Colonic mucosa (tissue), 4 donors: ENCODE data around the gene MAPK1. TPM values are rescaled to one million over a fixed set of nuclear protein-coding genes. Genes with fewer than 3 reads are reported as not detected.
"Not testable (repeated sequence)": the region's sequence is repeated elsewhere in the genome, so short reads cannot be mapped to it uniquely, and the experiment has no call there.

Experiments
- DNase-seq: peaks from one replicate; pipeline ENCODE4 v3.0.0-alpha.2; 2020
- H3K27ac ChIP-seq: fragments of 200-600 bp; one replicate; pipeline ENCODE4 v1.8.0; 2021
- H3K27me3 ChIP-seq: fragments of 200-600 bp; one replicate; pipeline ENCODE4 v1.8.0; 2021
- H3K36me3 ChIP-seq: fragments of 200-600 bp; one replicate; pipeline ENCODE4 v1.8.0; 2021
- H3K4me1 ChIP-seq: fragments of 200-600 bp; one replicate; pipeline ENCODE4 v1.8.0; 2021; ENCODE audit warnings: mild to moderate bottlenecking
- H3K4me3 ChIP-seq: fragments of 200-600 bp; one replicate; pipeline ENCODE4 v1.8.0; 2021
- H3K9ac ChIP-seq, 2 donors: one replicate each; pipeline ENCODE4 v1.7.0; 2013; ENCODE audit warnings: control low read depth in 2 of 2, low read depth in 2 of 2, low read length in 2 of 2
- H3K9me3 ChIP-seq: fragments of 200-600 bp; one replicate; pipeline ENCODE4 v1.8.0; 2021
- intact Hi-C: fragments of 100-400 bp; cut with DNase I; formaldehyde crosslinking; loops from one replicate; pipeline ENCODE4 v1.14.1; 2022
- total RNA-seq, 2 donors: library from RNA; stranded (reverse); fragmentation: NEBNext Ultra II Directional in 1 of 2; extraction: Animal tissue kit (Norgen Biotek cat#: 25700) in 1 of 2; gene quantifications; one replicate each; pipeline ENCODE4 v1.2.1, GENCODE V29; 2021
- TF ChIP-seq, protein P1 (sequence below): fragments of 200-600 bp; IDR thresholded peaks from one replicate; pipeline ENCODE4 v1.8.0; 2022; ENCODE audit warnings: antibody characterized with exemption, mild to moderate bottlenecking
- donor health status: healthy.
- donor health status: DM: no; HTN: no; CAD: no.
- donor health status: DM: no; HTN: no; CAD: no.

Gene MAPK1
- total RNA-seq, 2 donors from 2014 or later: 140 to 147 TPM

DNA sequence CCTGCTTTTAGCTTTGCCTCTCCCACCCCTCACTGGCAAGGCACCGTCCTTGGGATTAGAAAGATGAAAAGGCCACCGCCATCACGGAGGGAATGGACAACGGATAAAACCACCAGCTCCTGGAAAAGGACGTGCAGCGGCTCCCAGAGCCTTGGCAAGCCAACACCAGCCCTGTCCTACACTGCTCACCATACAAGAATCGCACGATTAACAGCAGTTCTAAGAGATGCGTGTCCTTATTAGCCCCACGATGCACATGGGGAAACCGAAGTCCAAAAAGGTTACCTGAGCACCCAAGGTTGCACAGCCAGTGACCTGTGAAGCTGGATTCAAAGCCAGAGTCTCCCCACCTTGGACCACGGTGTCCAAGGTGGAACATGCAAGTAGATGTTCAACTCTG is 139.2 kb downstream of the MAPK1 start:
- Histone ChIP-seq H3K9ac (no peak overlapping the region), H3K4me3 (no peak overlapping the region), H3K27me3 (no peaks in the 10 kb centered on the region), H3K27ac (no peak overlapping the region), H3K36me3 (no peaks in the 10 kb centered on the region), H3K9me3 (no peaks in the 10 kb centered on the region), H3K4me1 (no peaks in the 10 kb centered on the region)
- TF ChIP-seq, protein P1, sequence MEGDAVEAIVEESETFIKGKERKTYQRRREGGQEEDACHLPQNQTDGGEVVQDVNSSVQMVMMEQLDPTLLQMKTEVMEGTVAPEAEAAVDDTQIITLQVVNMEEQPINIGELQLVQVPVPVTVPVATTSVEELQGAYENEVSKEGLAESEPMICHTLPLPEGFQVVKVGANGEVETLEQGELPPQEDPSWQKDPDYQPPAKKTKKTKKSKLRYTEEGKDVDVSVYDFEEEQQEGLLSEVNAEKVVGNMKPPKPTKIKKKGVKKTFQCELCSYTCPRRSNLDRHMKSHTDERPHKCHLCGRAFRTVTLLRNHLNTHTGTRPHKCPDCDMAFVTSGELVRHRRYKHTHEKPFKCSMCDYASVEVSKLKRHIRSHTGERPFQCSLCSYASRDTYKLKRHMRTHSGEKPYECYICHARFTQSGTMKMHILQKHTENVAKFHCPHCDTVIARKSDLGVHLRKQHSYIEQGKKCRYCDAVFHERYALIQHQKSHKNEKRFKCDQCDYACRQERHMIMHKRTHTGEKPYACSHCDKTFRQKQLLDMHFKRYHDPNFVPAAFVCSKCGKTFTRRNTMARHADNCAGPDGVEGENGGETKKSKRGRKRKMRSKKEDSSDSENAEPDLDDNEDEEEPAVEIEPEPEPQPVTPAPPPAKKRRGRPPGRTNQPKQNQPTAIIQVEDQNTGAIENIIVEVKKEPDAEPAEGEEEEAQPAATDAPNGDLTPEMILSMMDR: no peak
- intact Hi-C loops: no loop called here
- no peak for DNase-seq

DNA sequence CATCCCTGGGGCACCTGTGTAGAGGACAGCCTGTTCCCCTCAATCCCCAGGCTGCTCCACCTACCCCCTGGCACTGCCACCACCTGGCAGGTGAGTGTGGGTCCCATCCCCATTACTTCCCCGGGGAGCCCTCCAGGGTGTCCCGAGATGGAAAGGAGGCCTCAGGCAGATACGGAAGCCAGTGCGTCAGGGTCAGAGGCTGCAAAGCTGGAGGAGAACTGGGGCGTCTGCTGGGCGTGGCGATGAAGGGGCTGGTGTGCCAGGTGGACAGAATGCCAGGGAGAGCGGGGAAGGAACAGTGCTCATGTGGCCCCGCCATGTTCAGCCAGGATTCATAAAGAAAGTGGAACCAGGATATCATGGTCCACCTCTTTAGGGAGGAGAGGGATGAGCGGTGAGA is 139.7 kb downstream of the MAPK1 start:
- no peak overlapping the region for H3K27ac ChIP-seq

DNA sequence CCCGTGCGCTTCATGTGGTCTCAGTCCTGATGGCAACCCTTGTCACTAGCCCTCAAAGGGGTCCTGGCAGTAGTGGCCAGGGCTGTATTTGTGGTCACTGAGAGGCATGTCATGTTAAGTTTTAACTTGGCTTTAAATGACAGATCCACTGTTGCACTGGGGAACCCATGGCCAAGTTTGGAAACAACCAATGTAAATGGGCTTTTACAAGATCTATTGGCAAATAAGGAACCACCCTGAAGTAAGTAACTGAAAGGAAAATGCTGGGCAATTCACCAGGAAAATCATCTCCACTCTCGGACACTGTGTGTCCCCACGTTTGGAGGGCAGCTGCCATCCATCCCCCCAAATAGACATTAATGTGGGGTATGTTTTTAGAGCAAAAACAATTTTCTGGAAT is 140.3 kb downstream of the MAPK1 start:
- no peaks in the 10 kb centered on the region for H3K4me1 ChIP-seq
- no peaks in the 10 kb centered on the region for H3K9me3 ChIP-seq
- TF ChIP-seq, protein P1: no peak
- H3K27me3 ChIP-seq: no peaks in the 10 kb centered on the region
- no peak overlapping the region for H3K27ac ChIP-seq
- H3K36me3 ChIP-seq: no peaks in the 10 kb centered on the region
- no peak for DNase-seq
- intact Hi-C loops: no loop called here
- no peak overlapping the region for H3K4me3 ChIP-seq
- H3K9ac ChIP-seq: no peak overlapping the region

More for the DNA sequence above, 139.7 kb downstream of the MAPK1 start:
- H3K27me3 ChIP-seq: no peaks in the 10 kb centered on the region
- H3K4me3 ChIP-seq: no peak overlapping the region
- H3K9ac ChIP-seq: no peak overlapping the region
- no peaks in the 10 kb centered on the region for H3K9me3 ChIP-seq
- no peak for DNase-seq
- H3K4me1 ChIP-seq: no peaks in the 10 kb centered on the region
- intact Hi-C loops: no loop called here
- TF ChIP-seq, protein P1: no peak
- H3K36me3 ChIP-seq: no peaks in the 10 kb centered on the region

DNA sequence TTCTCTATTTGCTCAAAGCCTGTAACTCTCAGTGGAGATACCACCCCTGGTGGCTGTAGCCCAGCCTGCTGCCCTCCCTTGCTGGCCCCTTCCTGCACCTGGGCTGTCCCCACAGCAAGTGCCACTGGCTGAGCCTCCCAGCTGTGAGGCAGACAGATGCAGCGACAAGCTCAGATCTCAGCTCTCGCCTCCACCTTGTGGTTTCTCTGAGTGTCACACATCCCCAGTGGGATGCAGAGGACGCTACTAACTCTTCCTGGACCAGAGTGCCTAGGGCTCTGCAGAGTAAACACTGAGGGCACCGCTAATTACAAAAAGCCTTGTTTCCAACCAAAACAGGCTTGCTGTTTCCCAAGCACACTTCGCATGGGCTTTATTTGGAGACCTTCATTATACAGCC is 140.8 kb downstream of the MAPK1 start:
- H3K36me3 ChIP-seq: no peaks in the 10 kb centered on the region
- intact Hi-C loops: no loop called here

DNA sequence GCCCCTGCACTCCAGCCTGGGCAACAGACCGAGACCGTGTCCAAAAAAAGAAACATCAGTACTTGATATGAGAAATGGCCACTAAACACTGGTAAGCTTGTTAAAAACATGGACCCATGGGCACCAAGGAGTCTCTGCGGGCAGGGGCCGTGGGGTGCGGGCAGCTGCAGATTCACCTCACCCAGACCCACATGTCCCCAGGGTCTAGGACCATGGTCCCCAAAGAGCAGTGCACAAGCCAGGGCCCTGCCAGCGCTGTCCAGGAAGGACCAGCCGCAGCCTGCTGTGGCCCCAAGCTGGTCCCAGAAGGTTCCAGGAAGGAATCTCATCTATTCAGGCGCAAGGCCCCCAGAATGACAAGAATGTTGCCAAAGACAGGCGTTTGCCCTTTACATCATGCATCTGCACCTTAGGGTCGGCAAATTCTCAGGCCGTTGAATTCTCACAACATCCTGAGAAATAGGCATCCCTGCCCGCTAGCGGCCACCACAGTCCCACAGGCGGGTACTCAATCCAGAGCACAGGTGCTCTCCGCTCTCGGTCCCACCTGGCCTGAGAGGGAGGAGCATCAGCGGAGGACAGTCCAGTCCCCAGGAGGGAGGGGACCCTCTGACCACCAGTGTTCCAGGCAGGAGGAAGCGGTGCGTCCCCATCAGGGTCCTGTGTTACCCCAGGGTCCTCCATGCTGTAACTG is 141.3 kb downstream of the MAPK1 start:
- no peaks in the 10 kb centered on the region for H3K36me3 ChIP-seq
- intact Hi-C loops: no loop called here
- H3K4me3 ChIP-seq: no peak overlapping the region
- DNase-seq: no peak
- H3K27ac ChIP-seq: no peak overlapping the region
- no peaks in the 10 kb centered on the region for H3K4me1 ChIP-seq
- no peaks in the 10 kb centered on the region for H3K9me3 ChIP-seq
- TF ChIP-seq, protein P1: no peak
- no peaks in the 10 kb centered on the region for H3K27me3 ChIP-seq
- H3K9ac ChIP-seq: no peak overlapping the region

More for the DNA sequence above, 140.8 kb downstream of the MAPK1 start:
- no peak overlapping the region for H3K9ac ChIP-seq
- no peak overlapping the region for H3K27ac ChIP-seq
- no peaks in the 10 kb centered on the region for H3K9me3 ChIP-seq
- H3K4me3 ChIP-seq: no peak overlapping the region
- H3K27me3 ChIP-seq: no peaks in the 10 kb centered on the region
- no peaks in the 10 kb centered on the region for H3K4me1 ChIP-seq
- no peak for DNase-seq
- TF ChIP-seq, protein P1: no peak

DNA sequence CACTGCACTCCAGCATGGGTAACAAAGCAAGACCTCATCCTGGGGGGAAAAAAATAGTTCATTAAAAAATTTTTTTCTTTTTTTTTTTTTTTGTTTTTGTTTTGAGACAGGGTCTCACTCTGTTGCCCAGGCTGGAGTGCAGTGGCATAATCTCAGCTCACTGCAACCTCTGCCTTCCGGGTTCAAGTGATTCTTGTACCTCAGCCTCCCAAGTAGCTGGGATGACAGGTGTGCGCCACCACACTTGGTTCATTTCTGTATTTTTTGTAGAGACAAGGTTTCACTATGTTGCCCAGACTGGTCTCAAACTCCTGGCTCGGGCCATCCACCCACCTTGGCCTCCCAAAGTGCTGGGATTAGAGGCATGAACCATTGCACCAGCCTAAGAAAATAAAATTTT is 142.9 kb downstream of the MAPK1 start:
- not testable (repeated sequence) for H3K27ac ChIP-seq, DNase-seq

GRCh38 chr22:21721195-21721852 is 146.1 kb downstream of the MAPK1 start:
- intact Hi-C loops, H3K4me1 ChIP-seq, H3K9ac ChIP-seq, H3K27me3 ChIP-seq, H3K27ac ChIP-seq, H3K36me3 ChIP-seq, H3K4me3 ChIP-seq, H3K9me3 ChIP-seq, DNase-seq: not testable (repeated sequence)

More for the DNA sequence above, 142.9 kb downstream of the MAPK1 start:
- H3K27me3 ChIP-seq, H3K4me3 ChIP-seq, H3K9me3 ChIP-seq, H3K4me1 ChIP-seq, intact Hi-C loops, H3K9ac ChIP-seq, H3K36me3 ChIP-seq: not testable (repeated sequence)

DNA sequence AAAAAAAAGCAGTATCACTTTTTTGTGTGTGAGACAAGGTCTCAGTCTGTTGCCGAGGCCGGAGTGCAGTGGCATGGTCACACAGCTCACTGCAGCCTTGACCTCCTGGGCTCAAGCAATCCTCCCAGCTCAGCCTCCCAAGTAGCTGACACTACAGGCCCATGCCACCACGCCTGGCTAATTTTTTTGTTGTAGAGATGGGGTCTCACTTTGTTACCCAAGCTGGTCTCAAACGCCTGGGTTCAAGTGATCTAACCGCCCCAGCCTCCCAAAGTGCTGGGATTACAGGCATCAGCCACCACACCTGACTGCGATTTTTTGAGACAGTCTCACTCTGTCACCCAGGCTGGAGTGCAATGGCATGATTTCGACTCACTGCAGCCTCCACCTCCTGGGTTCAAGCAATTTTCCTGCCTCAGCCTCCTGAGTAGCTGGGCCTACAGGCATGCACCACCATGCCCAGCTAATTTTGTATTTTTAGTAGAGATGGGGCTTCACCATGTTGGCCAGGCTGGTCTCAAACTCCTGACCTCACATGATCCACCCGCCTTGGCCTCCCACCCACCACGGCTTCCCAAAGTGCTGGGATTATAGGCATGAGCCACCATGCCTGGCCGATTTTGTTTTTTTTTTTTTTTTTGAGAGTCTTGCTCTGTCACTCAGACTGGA is 147.1 kb downstream of the MAPK1 start:
- H3K36me3 ChIP-seq, H3K9me3 ChIP-seq, H3K4me3 ChIP-seq, intact Hi-C loops, H3K9ac ChIP-seq, H3K27ac ChIP-seq, H3K27me3 ChIP-seq, H3K4me1 ChIP-seq, DNase-seq: not testable (repeated sequence)
